ENCODE measurements around the gene ZNF500.

DNA sequence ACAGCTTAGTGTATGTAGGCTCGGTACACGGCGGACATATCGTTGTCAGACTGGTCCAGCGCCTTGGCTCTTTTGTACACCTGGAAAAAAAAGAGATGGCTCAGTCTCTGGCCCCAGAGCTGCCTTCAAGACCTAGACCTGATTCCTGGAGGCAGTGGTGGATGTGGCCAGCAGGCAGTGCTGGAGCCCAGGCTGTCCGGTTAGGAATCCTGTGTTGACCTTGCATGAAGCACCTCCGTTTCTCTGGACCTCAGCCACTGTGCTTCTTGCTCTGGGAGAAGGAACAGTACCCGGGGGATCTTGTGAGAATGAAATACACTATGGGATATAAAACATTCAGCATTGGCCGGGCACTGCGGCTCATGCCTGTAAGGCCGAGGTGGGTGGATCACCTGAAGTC lies 38.3 kb upstream of the ZNF500 start:
- TF ChIP-seq, protein P1, sequence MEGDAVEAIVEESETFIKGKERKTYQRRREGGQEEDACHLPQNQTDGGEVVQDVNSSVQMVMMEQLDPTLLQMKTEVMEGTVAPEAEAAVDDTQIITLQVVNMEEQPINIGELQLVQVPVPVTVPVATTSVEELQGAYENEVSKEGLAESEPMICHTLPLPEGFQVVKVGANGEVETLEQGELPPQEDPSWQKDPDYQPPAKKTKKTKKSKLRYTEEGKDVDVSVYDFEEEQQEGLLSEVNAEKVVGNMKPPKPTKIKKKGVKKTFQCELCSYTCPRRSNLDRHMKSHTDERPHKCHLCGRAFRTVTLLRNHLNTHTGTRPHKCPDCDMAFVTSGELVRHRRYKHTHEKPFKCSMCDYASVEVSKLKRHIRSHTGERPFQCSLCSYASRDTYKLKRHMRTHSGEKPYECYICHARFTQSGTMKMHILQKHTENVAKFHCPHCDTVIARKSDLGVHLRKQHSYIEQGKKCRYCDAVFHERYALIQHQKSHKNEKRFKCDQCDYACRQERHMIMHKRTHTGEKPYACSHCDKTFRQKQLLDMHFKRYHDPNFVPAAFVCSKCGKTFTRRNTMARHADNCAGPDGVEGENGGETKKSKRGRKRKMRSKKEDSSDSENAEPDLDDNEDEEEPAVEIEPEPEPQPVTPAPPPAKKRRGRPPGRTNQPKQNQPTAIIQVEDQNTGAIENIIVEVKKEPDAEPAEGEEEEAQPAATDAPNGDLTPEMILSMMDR (IDR thresholded peaks at IDR 0.05) = no peak
- TF ChIP-seq POLR2A (IDR thresholded peaks at IDR 0.05) = no peak
